ENCODE results near the gene ZNF584.

- TF ChIP-seq POLR2A (IDR thresholded peaks at IDR 0.05) (peak; percentile 53 to 79), CTCF (IDR thresholded peaks at IDR 0.05) (no peak), POLR2AphosphoS5 (IDR thresholded peaks at IDR 0.05) (peak; percentile 83 to 94 (median 90)), EP300 (IDR thresholded peaks at IDR 0.05) (no peak)
Measured at GRCh38 chr19:58408152-58409009, at the start of gene ZNF584.

All from sigmoid colon (tissue), 4 donors.